ENCODE results near the gene CTNNA3. TPM values are rescaled to one million over a fixed set of nuclear protein-coding genes. Genes with fewer than 3 reads are reported as not detected.

Gene CTNNA3
- total RNA-seq, 4 donors from 2014 or later: 0.04 to 0.19 (median 0.11) TPM

- intact Hi-C loops (cut with DNase I; ENCODE audit: low total_unique reads): no loop called here
- H3K4me3 ChIP-seq (ENCODE audit: low read depth, poor library complexity, severe bottlenecking): no peak overlapping the region
- 61 to 74% methylated on average over 1 of the region's 1 CpG for WGBS, 2 donors
- no peak for DNase-seq (ENCODE audit: low spot score in 2 of 2)
- TF ChIP-seq POLR2A (IDR thresholded peaks at IDR 0.05): no peak
- TF ChIP-seq CTCF (IDR thresholded peaks at IDR 0.05): no peak
These were observed 714.0 kb downstream of the CTNNA3 start for GRCh38 chr10:66982053-66982420.

GRCh38 chr10:66981361-66982052 lies 714.5 kb downstream of the CTNNA3 start:
- TF ChIP-seq POLR2A (IDR thresholded peaks at IDR 0.05) (no peak), CTCF (IDR thresholded peaks at IDR 0.05) (no peak)
- no peak for DNase-seq (ENCODE audit: low spot score in 2 of 2)
- intact Hi-C loops (cut with DNase I; ENCODE audit: low total_unique reads): no loop called here
- H3K4me3 ChIP-seq (ENCODE audit: low read depth, poor library complexity, severe bottlenecking): no peak overlapping the region
- 72 to 75% methylated on average over 3 of the region's 3 CpGs for WGBS, 2 donors

- TF ChIP-seq CTCF (IDR thresholded peaks at IDR 0.05): no peak
These were observed 715.7 kb downstream of the CTNNA3 start for GRCh38 chr10:66980246-66980815.

GRCh38 chr10:66964946-66965345 lies 731.0 kb downstream of the CTNNA3 start:
- TF ChIP-seq POLR2A (IDR thresholded peaks at IDR 0.05) (no peak), CTCF (IDR thresholded peaks at IDR 0.05) (no peak)
- DNase-seq (ENCODE audit: low spot score in 2 of 2): no peak
- no peak overlapping the region for H3K4me3 ChIP-seq (ENCODE audit: low read depth, poor library complexity, severe bottlenecking)
- intact Hi-C loops (cut with DNase I; ENCODE audit: low total_unique reads): no loop called here
- 64 to 71% methylated on average over 4 of the region's 4 CpGs for WGBS, 2 donors

More at GRCh38 chr10:66980246-66980815, 715.7 kb downstream of the CTNNA3 start:
- H3K4me3 ChIP-seq (ENCODE audit: low read depth, poor library complexity, severe bottlenecking): no peak overlapping the region
- 86 to 91% methylated on average over 4 of the region's 4 CpGs for WGBS, 2 donors
- DNase-seq (ENCODE audit: low spot score in 2 of 2): no peak
- intact Hi-C loops (cut with DNase I; ENCODE audit: low total_unique reads): no loop called here

GRCh38 chr10:66958466-66958865 lies 737.5 kb downstream of the CTNNA3 start:
- no peak for TF ChIP-seq POLR2A (IDR thresholded peaks at IDR 0.05)
- no peak for TF ChIP-seq CTCF (IDR thresholded peaks at IDR 0.05)
- 21 to 24% methylated on average over 2 of the region's 2 CpGs for WGBS, 2 donors
- intact Hi-C loops (cut with DNase I; ENCODE audit: low total_unique reads): no loop called here
- H3K4me3 ChIP-seq (ENCODE audit: low read depth, poor library complexity, severe bottlenecking): no peak overlapping the region
- DNase-seq (ENCODE audit: low spot score in 2 of 2): no peak

GRCh38 chr10:66951896-66952295 lies 744.1 kb downstream of the CTNNA3 start:
- no peak overlapping the region for H3K4me3 ChIP-seq (ENCODE audit: low read depth, poor library complexity, severe bottlenecking)
- WGBS, 2 donors: 71 to 80% methylated on average over 2 of the region's 2 CpGs
- TF ChIP-seq CTCF (IDR thresholded peaks at IDR 0.05): no peak
- TF ChIP-seq POLR2A (IDR thresholded peaks at IDR 0.05): no peak

More at GRCh38 chr10:66951896-66952295, 744.1 kb downstream of the CTNNA3 start:
- no peak for DNase-seq (ENCODE audit: low spot score in 2 of 2)
- intact Hi-C loops (cut with DNase I; ENCODE audit: low total_unique reads): no loop called here

All from lower leg skin (tissue), 4 donors.